HL-60/S4 (cell line): ENCODE results near the gene CTXN1.
"Not testable (repeated sequence)": the region's sequence is repeated elsewhere in the genome, so short reads cannot be mapped to it uniquely, and the experiment has no call there.

Experiments
- in situ Hi-C: fragments of 300-500 bp; cut with MboI; formaldehyde crosslinking; loops from 2 replicates; pipeline ENCODE4 v1.14.3; 2022; ENCODE audit warnings: low sequenced_read_pairs

CTXN1 gene

DNA sequence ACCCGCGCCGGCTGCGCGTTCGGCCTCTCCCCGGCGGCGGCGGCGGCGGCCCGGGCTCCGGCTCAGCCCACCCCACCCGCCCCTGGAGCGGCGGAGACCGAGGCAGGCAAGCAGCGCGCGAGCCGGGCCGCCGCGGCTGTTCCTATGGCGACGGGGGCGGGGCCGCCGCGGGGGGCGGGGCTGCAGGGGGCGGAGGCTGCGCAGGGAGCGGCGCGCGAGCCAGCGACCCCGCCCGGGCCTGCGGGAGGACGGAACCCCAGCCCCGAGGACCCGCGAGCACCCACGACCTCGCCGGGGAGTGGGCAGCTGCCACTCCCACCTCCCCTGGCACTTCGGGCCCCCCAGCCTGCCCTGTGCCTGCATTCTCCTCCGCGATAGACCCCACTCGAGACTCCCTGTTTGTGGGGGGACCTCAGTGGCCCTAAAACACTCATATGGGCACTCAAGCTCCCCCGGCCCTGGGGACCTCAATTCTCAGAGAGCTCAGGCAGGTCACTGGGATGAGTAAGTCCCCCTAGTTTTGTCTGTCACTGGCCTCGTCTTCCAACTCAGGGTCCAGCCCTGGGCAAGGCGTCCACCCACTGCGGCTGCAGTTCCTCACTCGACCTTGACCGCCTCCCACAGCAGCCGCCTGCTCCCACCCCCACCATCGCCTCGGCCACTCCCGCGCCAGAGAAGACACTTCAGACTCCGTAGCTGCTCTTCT lies at the start of gene CTXN1:
TSS of gene CTXN1 (minus strand) at position 115 of the 706 bp plus-strand sequence. CDS start 597 bp downstream, outside the sequence.
- in situ Hi-C loops, result no loop called here

DNA sequence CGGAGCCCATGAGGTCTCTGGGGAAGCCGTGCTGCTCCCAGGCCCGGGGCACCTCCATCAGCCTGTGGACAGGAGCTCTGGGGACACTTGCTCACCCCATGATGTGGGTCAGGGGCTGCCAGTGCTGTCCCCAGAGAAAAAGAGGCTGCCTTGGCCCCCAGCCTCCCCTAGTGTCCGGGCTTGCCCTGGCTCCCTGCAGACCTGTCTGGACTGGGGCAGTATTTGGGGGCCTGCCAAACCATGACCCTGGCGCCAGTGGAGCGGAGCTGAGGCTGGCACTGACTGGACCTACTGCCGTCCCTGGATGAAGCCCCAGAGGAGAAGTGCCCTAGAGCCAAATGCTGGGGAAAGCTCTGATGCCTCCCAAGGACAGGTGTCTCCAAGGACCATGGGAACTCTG lies 49.1 kb upstream of the CTXN1 start:
- in situ Hi-C loops, result no loop called here

DNA sequence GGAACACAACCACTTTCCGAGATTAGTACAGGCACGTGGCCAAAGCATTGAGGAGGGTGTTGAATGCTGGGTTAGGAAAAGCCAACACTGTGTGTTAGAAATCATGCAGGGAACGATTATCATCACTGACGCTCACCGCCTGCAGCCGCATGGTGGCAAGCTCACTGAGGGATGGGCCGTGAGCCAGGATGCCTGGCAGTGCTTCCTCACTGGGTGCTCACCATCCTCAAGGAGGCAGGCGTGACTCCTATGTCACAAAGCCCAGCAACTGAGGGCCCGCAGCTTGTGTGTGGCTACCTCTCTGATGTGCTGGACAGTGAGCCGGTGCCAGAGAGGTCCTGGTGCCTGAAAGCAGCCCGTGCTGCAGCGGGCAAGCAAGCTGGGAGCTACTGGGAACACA lies 47.9 kb upstream of the CTXN1 start:
- in situ Hi-C loops, result no loop called here

DNA sequence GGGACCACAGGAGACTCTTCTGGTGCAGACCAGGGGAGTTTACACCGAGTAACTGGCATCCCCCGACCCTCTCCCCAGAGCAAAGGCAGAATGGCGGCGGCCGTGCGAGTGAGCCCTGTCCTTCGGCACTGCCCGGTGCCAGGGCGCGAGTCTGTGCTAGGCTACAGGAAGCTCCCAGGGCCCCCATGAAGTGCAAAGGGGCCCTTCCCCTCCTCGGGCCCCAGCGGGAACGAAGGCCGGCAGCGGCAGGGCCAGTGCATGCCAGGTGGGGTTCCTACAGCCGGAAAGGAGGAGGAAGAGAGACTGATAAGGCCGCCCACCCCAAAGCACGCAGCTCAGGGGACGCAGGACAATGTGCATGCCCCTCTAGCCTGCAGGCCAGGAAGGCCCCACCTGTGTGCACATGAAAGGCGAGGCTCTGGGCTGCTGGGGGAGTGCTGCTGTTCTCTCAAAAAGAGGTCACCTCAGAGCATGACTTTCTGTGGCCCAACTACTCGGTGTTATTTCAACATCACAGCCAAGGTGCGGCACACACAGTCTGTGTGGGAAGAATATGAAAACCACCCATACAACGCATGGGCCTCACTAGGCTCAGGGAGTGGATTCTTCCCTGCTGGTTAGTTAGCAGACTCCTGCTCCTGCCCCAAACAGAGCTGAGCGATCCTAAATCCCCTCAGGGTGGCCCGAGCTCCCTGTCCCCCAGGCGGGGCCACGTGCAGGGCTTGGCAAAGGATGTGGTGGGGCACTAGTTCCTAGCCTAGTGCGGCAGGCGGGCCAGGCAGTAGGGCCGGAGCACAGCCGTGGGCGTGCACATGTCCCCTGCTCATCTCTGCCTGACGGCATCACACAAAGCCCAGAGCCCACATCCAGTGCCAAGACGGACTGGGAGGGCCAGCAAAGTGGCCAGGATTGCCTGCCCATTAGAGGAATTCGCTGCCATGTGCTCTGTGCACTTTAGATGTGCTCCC lies 45.9 kb upstream of the CTXN1 start:
- in situ Hi-C loops, result no loop called here

GRCh38 chr19:7970716-7971448 lies 44.9 kb upstream of the CTXN1 start:
- in situ Hi-C loops, result no loop called here

GRCh38 chr19:7969555-7969939 lies 43.6 kb upstream of the CTXN1 start:
- in situ Hi-C loops, result no loop called here

DNA sequence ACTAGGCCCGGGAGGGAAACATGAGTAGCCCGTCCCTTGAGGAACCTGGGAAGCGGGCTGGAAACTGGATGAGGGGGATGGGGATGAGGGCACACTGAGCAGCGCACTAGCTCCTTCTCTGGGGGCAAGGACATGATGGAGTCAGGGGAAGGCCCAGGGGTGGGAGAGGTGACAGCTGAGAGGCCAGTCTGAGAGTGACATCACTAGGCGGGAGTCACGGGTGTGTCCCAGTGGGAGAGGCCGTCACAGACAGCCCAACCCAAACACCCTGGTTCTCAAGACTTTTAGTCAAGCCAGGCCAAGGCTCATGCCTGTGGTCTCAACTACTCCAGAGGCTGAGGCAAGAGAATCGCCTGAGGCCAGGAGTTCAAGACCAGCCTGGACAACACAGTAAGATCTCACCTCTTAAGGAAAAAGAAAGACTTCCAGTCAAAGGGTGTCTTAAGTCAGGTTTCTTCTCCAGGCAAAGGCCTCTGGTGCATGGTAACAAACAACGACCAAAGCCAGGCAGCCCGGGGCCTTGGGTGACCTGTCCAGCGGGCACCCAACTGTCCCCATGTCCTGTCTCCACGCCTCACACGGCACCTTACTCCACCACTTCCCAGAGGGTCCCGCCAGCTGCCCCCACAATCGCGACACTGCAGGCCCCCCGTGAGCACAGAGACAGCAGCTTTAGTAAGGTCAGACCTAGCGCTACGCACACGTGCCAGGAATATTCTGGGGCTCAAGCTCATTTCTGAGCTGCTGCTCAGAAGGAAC lies 43.0 kb upstream of the CTXN1 start:
- in situ Hi-C loops, result no loop called here

DNA sequence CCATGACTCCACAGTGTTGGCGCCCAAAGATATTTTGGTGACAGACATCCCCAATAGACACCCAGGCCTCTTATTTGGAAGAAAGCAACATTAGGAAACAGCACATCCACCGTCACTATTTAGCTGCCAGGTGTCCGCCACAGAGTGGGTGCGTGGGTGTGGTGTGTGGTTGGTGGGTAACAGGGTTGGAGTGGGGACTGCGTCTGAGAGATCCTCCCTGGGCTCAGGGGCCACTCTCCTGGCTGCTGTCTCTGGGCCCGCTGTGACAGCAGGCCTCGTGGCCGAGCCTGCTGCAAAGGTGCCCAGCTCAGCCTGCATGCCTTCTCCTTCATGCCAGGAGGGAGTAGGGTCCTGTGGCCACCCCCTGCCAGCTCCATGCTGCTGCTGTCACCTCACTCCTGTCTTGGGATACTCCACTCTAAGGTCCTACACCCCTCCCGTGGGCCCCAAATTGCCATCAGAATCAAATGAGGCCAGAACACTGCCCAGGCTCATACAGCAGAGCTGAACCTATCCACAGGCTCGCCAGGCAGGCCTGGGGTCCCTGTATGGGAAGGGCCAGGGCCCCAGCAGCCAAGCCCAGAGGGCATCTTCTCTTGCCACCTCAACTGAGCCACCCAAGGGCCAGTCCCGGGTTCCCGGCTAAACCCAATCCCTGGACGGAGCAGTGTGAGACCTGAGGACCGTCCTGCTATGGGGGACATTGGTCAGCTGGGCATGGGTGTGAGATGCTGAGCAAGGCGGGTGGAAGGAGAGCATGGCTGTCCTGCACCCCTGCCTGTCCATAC lies 42.3 kb upstream of the CTXN1 start:
- in situ Hi-C loops, result no loop called here

DNA sequence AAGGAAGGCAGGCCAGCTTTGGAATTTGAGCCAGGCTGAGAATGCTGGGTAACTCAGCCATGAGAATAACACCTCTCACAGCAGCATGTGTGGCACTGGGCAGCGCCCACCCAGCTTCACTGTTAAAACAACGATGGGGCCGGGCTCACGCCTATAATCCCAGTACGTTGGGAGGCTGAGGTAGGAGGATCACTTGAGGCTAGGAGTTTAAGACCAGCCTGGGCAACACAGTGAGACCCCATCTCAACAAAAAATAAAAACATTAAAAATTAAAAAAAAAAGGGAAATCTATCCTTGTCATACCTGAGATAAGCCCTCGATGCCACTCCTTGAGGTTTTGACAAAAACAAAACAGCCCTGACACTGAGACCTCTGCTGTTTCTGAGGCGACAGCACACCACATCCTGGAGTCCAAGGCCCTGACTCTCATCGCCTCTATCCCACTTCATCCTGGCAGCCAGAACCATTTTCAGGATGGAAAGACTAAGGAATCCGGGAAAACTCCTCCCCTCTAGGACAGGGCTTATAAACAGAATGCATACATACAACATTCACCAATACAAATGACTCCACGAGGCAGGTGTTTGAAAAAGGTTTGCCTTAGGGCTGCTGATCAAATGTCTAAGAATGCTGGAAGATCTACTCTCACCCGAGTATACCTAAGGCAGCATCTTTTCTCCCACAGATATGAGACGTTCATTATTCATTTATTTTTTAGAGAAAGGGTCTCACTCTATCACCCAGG lies 40.2 kb upstream of the CTXN1 start:
- in situ Hi-C loops, result no loop called here

GRCh38 chr19:7965259-7965841 lies 39.4 kb upstream of the CTXN1 start:
- in situ Hi-C loops, result no loop called here

DNA sequence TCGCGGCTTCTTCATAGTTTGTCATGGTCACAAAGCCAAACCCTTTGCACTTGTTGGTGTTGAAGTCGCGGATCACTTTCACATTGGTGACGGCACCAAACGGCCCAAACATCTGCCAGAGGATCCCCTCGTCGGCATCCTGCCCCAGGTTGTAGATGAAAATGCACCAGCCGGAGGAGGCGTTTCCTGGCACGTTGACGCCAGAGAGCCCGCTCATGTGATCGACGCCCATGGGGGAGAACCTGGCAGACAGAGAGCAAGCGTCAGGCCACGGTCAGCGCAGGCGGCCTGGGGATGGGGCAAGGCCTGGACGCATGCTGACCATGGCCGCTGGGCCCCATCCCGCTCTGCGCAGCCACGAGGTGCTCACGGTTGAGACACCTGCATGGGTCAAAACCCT lies 37.6 kb upstream of the CTXN1 start:
- in situ Hi-C loops, result no loop called here

GRCh38 chr19:7962644-7963268 lies 36.8 kb upstream of the CTXN1 start:
- in situ Hi-C loops, result no loop called here

DNA sequence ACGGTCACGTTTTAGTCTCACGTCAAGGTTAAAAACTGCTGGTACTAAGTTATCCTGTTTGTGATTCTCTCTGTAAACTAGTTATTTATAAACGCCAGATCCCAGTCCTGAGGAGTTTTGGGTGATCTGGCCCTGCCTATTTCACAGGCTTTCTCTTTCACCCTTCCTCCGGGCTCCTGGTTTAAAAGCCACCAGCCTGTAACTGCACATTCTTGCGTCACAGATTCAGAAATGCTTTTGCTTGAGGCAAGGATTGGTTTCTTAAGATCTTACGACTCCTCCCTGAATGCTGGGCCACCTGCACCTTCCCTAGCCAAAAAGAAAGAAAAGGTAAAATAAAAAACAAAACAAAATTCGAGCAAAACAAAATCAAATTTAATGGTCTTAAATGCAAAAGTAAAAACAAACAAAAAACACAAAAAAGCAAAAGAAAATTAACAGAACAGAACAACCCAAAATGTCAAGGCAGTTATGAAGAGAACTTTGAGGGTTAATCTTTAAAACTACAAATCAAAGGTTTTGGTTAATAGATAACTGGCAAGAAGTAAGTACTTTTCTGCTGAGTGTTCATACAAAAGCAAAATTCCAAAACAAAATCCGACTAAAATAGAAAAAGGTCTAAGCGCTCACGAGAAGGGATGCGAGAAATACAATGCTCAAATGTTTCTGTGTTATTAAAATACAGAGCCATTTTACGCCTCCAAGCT lies 36.1 kb upstream of the CTXN1 start:
- in situ Hi-C loops, result no loop called here

- in situ Hi-C loops, result not testable (repeated sequence)
Measured at GRCh38 chr19:7961082-7961481, 35.1 kb upstream of the CTXN1 start.

DNA sequence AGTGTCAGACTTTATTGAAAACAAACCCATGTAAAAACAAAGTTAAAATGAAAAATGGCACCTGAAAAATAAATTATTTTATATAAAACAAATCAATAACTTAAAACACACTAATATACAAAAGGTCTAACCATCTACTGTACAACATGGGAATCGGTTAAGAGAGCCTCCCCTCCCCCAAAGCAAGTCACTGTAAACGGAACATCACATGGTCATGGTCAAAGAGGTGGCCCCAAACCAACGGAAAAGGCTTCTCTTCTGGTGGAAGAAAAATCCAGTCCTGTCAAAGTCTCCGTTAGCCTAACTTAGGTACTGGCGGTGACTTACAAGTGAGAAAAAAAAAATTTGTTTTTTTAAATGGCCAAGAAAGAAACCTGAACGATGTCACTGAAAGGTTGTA lies 33.3 kb upstream of the CTXN1 start:
- in situ Hi-C loops, result no loop called here

- in situ Hi-C loops, result no loop called here
Measured at GRCh38 chr19:7955696-7956095, 29.8 kb upstream of the CTXN1 start.

GRCh38 chr19:7953576-7953975 lies 27.6 kb upstream of the CTXN1 start:
- in situ Hi-C loops, result no loop called here

GRCh38 chr19:7953060-7953459 lies 27.1 kb upstream of the CTXN1 start:
- in situ Hi-C loops, result no loop called here
